Stimulated activated CD4-positive, alpha-beta T cell treated with anti-CD3 and anti-CD28 coated beads, Interleukin-1b, Interleukin-23, amount 100 ng/mL, for 4 hours (primary cell): ENCODE results near the gene ZNF512B.
A peak's percentile ranks its signal among the peaks of the same experiment; 100 is the strongest.

ENCODE experiments used
- DNase-seq, 2 donors: peaks; one replicate each; pipeline ENCODE4 v3.0.0-alpha.2; 2020; ENCODE audit warnings: low read depth in 2 of 2

Gene ZNF512B

GRCh38 chr20:63950701-63951397 lies 18.9 kb downstream of the ZNF512B start:
- no peak for DNase-seq

GRCh38 chr20:63947638-63948456 lies 21.9 kb downstream of the ZNF512B start:
- DNase-seq = no peak

- no peak for DNase-seq
Observed at GRCh38 chr20:63946986-63947637, 22.6 kb downstream of the ZNF512B start.

GRCh38 chr20:63945921-63946920 lies 23.5 kb downstream of the ZNF512B start:
- DNase-seq = no peak

- DNase-seq = no peak
Observed at GRCh38 chr20:63945031-63945658, 24.6 kb downstream of the ZNF512B start.

- DNase-seq = no peak
Observed at GRCh38 chr20:63944078-63944941, 25.4 kb downstream of the ZNF512B start.

GRCh38 chr20:63943808-63944077 lies 26.0 kb downstream of the ZNF512B start:
- no peak for DNase-seq

- DNase-seq = no peak
Observed at GRCh38 chr20:63942969-63943807, 26.5 kb downstream of the ZNF512B start.

GRCh38 chr20:63942250-63942951 lies 27.3 kb downstream of the ZNF512B start:
- DNase-seq = no peak

- peak in 1 of 2 donors; percentile 29 for DNase-seq
Observed at GRCh38 chr20:63941282-63942081, 28.2 kb downstream of the ZNF512B start.

- DNase-seq = no peak
Observed at GRCh38 chr20:63940472-63941266, 29.1 kb downstream of the ZNF512B start.

GRCh38 chr20:63940071-63940471 lies 29.7 kb downstream of the ZNF512B start:
- no peak for DNase-seq

GRCh38 chr20:63939061-63939935 lies 30.4 kb downstream of the ZNF512B start:
- DNase-seq = no peak

- no peak for DNase-seq
Observed at GRCh38 chr20:63937596-63937995, 32.1 kb downstream of the ZNF512B start.

GRCh38 chr20:63935447-63935846 lies 34.3 kb downstream of the ZNF512B start:
- DNase-seq = no peak
